GM08714 (cell line): Measurements from ENCODE around the gene FAM53B.
A peak's percentile ranks its signal among the peaks of the same experiment; 100 is the strongest.
"Not testable (repeated sequence)": the region's sequence is repeated elsewhere in the genome, so short reads cannot be mapped to it uniquely, and the experiment has no call there.

Experiments used
- H3K4me3 ChIP-seq: fragments of 200-500 bp; sonication (Bioruptor generic); 2 replicates; pipeline ENCODE4 v1.5.1; 2014; ENCODE audit warnings: mild to moderate bottlenecking, low read length, inconsistent platforms
- ZNF274 ChIP-seq: IDR thresholded peaks from 2 replicates; pipeline ENCODE4 v1.6.1; 2012; ENCODE audit warnings: mild to moderate bottlenecking, low read depth, low read length

The FAM53B gene

DNA sequence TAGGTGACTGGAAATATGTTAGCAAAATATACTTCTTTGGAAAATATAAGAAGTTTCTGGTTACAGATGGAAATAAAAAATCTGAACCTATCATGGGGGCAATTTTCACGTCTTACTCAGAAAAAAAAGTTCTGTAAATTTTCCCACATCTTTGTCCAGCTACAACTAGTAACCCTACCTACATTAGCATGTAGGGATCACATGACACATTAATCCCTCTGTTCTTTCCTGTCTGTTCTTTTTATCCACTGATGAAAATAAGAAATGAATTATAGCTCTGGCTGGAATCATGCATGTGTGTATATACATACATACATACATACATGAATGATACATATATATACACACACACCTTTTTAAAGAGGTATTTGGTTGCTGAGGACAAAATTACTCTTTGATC, 3.6 kb upstream of the FAM53B start:
- TF ChIP-seq ZNF274: no peak
- no peak overlapping the region for H3K4me3 ChIP-seq

DNA sequence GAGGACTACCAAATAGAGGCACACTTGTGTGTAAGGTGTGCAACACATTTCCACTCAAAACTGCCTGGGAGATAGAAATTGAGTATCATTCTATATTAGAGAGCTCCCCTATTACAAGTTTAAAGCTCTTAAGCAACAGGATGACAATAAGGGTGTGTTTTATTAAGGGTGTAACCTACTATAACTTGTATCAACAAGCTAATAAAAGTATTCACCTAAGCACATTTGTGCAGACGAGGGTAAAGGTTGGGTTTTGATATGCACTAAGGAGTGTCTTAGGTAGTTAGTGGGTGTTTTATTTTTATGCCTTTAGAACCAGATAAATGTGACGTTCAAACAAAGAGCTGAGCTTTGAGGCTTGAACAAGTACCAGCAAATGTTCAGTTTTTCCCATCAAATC, 2.8 kb upstream of the FAM53B start:
- no peak overlapping the region for H3K4me3 ChIP-seq
- no peak for TF ChIP-seq ZNF274

DNA sequence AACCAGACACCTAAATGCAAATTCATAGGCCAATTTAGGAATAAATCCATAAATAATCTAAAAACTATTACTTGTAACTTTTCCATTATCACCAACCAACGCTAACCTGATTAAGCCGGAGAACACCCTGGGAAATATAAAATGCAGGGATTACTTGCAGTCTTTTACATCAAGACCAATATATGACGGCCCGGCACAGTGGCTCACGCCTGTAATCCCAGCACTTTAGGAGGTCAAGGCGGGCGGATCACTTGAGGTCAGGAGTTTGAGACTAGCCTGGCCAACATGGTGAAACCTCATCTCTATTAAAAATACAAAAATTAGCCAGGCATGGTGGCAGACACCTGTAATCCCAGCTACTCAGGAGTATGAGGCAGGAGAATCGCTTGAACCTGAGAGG, 2.3 kb upstream of the FAM53B start:
- not testable (repeated sequence) for H3K4me3 ChIP-seq

DNA sequence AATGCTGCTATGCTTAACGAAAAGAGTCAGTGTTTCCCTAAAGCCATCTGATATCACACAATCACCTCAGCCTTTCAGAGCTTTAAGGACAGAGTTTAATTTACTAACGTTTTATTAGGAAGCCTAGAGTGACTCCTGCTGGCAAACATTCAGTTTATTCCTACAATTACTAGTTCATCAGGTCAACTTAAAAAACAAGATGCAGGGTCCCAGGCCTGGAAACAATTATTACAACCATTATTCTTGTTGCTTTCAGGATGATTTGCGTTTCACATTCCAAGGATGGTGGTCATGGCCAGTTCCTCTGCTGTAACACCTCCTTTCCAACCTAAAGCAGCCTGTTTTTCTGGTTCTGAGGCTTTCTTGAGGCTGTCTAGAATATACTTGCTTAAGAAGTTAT, 1.5 kb upstream of the FAM53B start:
- H3K4me3 ChIP-seq: no peak overlapping the region
- no peak for TF ChIP-seq ZNF274

DNA sequence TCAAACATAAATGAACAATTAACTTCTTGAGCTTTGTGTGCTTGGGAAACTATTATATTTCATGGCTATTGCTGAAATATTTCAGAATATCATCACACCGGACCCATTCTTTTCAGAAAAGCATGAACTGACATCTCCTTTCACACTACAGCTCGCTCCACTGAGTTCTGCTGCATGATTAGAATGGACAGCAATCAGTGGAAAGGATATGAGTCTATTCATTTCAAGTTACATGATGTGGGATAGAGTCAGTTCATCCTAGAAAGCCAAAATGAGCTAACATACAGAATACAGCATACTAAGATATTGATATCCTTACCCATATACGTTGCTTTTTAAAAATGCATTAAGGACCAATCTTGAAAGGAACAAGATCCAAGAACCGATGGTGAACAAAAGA, 1.1 kb upstream of the FAM53B start:
- H3K4me3 ChIP-seq: no peak overlapping the region
- TF ChIP-seq ZNF274: no peak

DNA sequence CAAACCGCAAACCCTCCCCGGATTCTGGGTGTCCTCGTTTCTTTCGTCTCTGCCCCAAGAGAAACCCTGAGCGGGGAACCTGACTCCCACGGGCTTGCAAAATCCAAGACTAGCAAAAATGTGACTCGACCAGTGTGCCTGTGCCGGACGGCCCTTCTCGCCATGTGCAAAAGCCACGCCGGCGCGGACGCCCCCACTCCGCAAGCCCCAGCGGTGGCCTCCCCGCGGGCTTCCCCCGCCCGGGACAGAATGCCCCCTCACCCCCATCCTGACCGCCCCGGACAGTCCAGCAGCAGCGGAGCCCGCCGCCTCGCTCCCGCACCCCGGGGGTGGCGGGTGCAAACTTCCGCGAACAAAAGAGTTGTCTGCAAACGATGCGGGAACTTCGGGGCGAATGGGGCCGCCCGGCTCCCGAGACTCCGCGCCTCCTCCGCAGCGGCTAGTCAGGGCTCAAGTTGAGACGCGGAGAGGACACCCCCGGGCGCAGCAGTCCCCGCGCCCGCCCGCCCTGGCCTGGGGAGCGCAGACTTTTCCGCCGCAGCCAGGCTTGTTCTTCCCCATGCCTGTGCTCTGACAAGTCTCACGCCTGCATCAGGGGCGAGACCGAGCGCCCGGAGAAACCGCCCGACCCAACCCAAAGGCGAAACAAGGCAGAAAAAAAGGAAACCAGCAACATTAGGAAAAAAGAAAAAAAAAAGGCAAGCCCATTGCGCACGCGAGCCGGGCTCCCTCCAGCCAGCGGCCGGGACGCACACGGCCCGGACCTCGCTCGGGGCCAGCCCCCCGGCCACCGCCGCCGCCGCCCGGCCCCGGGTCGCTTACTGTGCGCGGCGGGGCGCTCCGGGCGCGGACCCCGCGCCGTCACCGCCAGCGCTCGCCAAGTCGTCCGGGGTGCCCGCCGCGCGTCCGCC, 732 bp downstream of the FAM53B start:
- peak overlapping the region; percentile 90 for H3K4me3 ChIP-seq
- TF ChIP-seq ZNF274: no peak

DNA sequence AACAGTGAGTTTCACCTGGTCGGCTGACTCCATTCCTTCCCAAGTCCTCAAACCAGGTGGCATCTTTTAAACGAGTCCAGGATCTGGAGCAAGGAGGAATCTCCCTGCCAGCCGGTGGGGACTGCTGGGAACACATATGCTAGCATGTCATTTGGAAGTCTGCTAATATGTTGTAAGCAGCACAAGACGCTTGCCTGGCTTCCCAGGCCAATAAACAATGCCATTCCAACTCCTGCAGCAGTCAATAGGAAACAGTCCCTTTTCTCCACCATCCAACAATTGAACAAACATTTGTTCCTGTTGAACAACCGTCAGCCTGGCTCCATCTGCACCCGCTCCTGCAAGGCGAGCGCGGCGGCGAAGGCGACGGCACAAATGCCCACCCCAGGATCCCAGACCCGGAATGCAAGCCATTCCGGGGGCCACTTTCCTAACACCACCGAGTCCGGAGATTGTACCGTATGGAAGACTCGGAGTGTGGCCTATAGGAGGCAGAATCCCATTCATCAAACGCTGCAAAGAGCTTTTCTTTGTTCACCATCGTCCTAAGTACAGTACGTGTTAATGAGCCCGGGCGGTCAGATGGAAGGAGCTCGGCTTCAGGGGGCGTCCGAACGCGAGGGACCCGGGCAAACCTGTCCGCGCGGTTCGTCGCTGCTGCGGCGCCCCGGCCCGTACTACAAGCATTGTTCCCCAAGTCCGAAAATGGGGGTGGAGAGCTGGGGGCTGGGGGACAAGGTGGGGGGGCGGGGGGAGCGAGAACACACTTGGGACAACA, 1.6 kb downstream of the FAM53B start:
- TF ChIP-seq ZNF274: no peak
- peak overlapping the region; percentile 90; the same call in 1 of the 2 replicates for H3K4me3 ChIP-seq

DNA sequence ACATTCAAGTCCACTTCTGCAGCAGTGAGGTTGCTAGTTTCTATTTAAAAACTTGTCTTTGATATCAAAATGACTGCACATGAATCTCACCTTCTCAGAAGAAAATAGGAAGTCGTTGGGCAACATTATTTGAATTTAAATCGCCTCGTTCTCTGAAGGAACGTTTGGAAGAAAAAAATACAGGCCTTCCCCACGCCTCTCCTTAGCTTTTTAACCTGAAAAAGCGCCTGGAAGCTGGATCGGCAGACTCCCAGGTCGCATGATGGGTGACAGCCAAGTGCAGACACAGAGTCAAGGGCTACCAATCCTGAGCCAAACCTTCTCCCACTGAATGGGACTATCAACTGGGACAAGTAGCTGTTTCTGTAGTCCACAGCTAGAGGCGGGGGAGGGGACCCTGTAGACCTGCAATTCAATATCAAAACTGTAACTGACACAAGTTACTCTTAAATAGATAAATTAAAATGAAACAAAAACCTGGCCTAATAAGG, 2.2 kb downstream of the FAM53B start:
- no peak for TF ChIP-seq ZNF274
- peak overlapping the region; percentile 90; the same call in 1 of the 2 replicates for H3K4me3 ChIP-seq

DNA sequence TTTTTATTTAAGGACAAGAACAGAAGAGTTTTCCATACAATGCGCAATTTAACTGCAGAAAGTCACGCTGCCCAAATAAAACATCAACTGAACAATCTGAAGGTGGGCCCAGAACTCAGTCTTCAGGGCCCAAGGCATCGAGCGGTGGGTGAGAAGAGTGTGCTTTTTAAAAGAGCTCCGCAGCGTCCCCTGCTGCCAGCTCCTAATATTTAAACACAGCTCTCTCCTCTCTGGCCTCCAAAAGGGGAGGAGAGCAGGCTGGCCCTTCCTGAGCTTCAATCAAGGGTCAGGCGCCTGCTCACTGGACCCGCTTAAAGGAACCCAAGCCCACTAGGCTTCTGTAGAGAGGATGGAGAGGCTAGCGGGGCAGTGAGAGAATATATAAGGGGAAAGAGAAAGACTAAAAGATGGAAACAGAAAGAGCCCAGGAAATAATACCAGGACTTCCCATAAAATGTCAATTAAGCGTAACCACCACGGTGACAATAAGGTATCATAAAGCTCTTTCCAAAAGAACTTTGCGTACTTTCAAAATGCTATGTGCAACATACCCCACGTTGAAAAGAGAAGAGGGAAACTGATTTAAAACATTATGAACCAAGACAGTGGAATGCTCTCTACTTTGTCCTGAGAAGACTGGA, 2.8 kb downstream of the FAM53B start:
- TF ChIP-seq ZNF274: no peak
- H3K4me3 ChIP-seq: no peak overlapping the region

DNA sequence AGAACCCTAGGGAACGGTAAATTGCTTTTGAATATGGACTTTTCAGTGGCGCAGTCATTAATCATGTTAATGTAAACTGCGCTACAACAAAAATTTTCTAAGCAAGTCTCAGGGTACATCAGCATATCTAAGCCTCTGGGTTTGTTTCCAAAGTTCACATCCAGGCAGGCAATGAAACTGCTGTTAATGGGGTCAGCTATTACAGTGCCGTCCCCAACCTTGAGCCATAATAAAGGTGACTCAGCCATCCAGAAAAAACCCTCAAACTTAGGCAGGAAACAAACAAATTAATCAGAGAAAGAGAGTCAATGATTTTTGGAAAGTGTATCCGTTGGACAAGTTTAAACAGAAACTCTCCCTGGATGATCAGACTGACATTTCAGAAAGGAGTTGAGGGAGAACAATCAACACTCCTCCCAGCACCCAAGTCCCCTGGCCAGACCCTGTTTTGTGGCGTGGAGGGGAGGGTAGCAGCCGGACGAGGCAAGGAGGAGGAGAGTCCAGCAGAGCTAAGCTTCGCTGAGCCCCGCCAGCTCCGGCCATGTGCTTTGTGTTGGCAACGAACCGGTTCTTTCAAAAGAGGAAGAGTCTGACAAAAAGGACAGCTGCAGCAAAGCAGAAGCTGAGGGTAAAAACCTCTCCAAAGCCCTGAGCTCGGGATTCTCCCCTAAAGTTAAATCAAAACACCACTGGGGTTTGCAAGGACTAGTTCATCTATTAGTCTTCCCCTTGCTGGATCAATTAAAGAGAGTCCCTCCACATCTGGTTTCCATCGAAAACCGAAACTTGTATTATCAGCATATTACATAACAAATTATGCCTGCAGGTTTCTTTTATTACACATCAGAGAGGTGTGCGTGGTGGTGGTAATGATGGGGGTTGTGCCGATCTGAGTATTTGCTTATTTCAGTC, 3.6 kb downstream of the FAM53B start:
- no peak for TF ChIP-seq ZNF274
- no peak overlapping the region for H3K4me3 ChIP-seq

DNA sequence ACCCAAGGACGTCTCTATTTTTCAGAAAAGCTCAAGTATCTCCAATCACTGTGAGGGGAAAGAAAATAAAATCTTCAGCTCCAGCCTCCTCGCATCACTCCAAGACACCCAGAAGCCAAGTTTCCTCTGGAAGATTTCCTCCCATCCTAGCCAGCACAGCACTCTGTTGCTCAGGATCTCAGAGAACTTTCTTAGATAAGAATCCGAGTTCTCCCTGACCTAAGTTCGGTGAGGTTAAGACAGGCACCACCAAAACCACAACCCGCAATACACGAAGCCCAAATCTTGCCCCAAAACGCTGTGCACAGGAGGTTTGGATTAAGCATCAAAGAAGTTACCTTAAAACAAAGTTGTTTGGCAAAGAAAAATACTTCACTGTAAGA, 4.2 kb downstream of the FAM53B start:
- no peak overlapping the region for H3K4me3 ChIP-seq

DNA sequence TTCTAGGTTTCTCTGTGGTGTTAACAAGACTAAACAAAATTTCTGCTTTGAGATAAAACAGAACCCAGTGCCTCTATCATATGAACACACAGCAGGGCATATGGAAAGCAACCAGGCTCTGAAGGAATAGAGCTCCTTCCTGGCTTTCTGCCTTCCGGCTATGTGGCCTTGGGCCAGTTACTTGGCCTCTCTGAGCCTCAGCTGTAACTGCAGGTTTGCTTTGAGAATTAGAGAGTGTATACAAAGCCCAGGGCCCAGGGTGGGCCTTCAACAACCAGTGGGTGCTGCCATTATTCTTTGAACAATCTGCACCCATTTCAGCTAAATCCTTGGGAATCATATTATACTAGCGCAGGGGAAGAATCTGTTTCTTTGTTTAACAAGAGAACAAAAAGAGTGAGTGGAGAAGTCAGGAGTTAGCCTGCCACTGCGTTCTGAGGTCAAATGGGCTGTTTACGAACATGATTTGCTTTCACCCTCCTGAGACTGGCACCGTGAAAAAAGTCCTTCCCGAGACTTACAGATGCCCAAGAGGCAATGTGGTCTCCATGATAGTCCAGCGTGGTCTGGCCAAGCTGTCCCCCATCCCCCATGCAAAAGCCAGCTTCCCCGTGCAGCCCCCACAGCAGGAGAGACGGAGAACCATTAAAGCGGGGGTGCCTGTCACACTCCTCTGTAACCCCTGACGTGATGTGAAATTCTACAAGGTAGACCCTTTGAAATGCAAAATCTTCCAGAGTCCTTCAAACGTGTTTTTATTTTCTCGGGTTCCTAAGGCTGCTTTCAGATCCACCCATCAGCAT, 4.9 kb downstream of the FAM53B start:
- TF ChIP-seq ZNF274: no peak
- no peak overlapping the region for H3K4me3 ChIP-seq

More for the DNA sequence above, 4.2 kb downstream of the FAM53B start:
- TF ChIP-seq ZNF274: no peak

DNA sequence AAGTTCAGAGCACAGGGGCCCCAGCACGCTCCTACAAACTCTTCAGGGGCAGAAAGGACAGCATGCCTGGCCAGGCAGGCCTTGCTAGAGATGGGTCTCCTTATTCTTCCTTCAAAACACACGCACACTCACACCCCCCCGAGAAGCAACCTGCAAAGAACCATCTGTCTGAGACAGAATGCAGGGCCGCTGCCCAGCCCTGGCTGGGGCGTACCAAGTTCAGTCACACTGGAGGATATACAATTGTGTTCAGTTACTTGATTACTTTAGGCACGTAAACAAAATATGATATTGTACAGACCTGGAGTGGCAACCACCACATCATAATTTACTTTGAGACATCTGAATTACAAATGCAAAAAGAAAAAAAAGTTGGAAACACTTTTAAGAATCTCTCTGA, 5.7 kb downstream of the FAM53B start:
- no peak overlapping the region for H3K4me3 ChIP-seq
- TF ChIP-seq ZNF274: no peak
